ENCODE results near the gene ARID3C.

The ARID3C gene

GRCh38 chr9:34575862-34576596 is 52.8 kb downstream of the ARID3C start:
- no peak for DNase-seq

- DNase-seq = no peak
Observed at GRCh38 chr9:34575241-34575640, 53.6 kb downstream of the ARID3C start.

- no peak for DNase-seq
Observed at GRCh38 chr9:34574571-34574970, 54.3 kb downstream of the ARID3C start.

- DNase-seq = no peak
Observed at GRCh38 chr9:34573599-34574325, 55.1 kb downstream of the ARID3C start.

- DNase-seq = peak; percentile 32
Observed at GRCh38 chr9:34572628-34573027, 56.2 kb downstream of the ARID3C start.

- DNase-seq = no peak
Observed at GRCh38 chr9:34572092-34572491, 56.8 kb downstream of the ARID3C start.

- DNase-seq = no peak
Observed at GRCh38 chr9:34571481-34571810, 57.4 kb downstream of the ARID3C start.

All from stimulated activated CD4-positive, alpha-beta T cell treated with anti-CD3 and anti-CD28 coated beads, Interleukin-1b, Interleukin-23, amount 100 ng/mL, for 48 hours (primary cell).